HepG2 (cell line): ENCODE data around the gene CYP2U1. TPM values are rescaled to one million over a fixed set of nuclear protein-coding genes. Genes with fewer than 3 reads are reported as not detected.

Experiments
- ATAC-seq: fragments of 200-7000 bp; cut with Tn5 transposase; 3 replicates; pipeline ENCODE4 v1.9.1; 2020; ENCODE audit warnings: mild to moderate bottlenecking, moderate library complexity
- BruUV-seq: library from RNA; stranded (reverse); fragments of 400-500 nt; replicated peaks from 2 replicates; lab custom pipeline; 2021; lab: Mats Ljungman, UMichigan
- CTCF ChIA-PET: fragments of 300-600 bp; formaldehyde crosslinking; extraction: SDS; loops from one replicate; lab custom pipeline; 2021; ENCODE audit warnings: low total read pairs, inconsistent platforms, low intra/inter-chr PET ratio; lab: Yijun Ruan, JAX
- POLR2A ChIA-PET: fragments of 350-600 bp; sonication (Branson Sonifier 250); formaldehyde crosslinking; loops from one replicate; lab custom pipeline; 2020; ENCODE audit warnings: antibody characterized with exemption, inconsistent platforms; lab: Yijun Ruan, JAX
- DNase-seq: peaks from one replicate; pipeline ENCODE4 v3.0.0-alpha.2; 2015; ENCODE audit warnings: low spot score
- FAIRE-seq: peaks from 3 replicates; lab custom pipeline; 2011; peaks lifted over from hg19 to GRCh38; lab: Jason Lieb, UNC
- H2AFZ ChIP-seq: one replicate; pipeline ENCODE4 v1.6.1; 2011; ENCODE audit warnings: low read length, inconsistent platforms
- H3K27ac ChIP-seq: fragments of 300-600 bp; 3 replicates; pipeline ENCODE4 v1.8.0; 2011; ENCODE audit warnings: mixed run types, mild to moderate bottlenecking, mixed read lengths, low read length, inconsistent platforms; ENCODE audit not compliant: insufficient read depth; ENCODE audit errors: extremely low read length
- H3K27me3 ChIP-seq, 2 experiments: fragments of 200-600 bp in 1 of 2; 2 replicates in 1 of 2; 3 replicates in 1 of 2; pipeline versions ENCODE4 v1.6.0 to v1.8.0; 2011; ENCODE audit warnings: low read length in 2 of 2, mild to moderate bottlenecking in 2 of 2, moderate library complexity in 2 of 2, inconsistent platforms in 1 of 2; ENCODE audit not compliant: insufficient read depth in 2 of 2, control insufficient read depth in 1 of 2
- H3K36me3 ChIP-seq, 2 experiments: fragments of 200-600 bp in 1 of 2; replicated peaks in 1 of 2; 2 replicates in 1 of 2; 3 replicates in 1 of 2; pipeline versions ENCODE4 v1.5.1 to v1.8.0; 2011; ENCODE audit warnings: low read length in 2 of 2, inconsistent platforms in 1 of 2; ENCODE audit not compliant: insufficient read depth in 2 of 2, control insufficient read depth in 1 of 2
- H3K4me1 ChIP-seq: 2 replicates; pipeline ENCODE4 v1.5.1; 2012; ENCODE audit warnings: low read length, inconsistent platforms; ENCODE audit not compliant: insufficient read depth
- H3K4me2 ChIP-seq: 2 replicates; pipeline ENCODE4 v1.6.0; 2011; ENCODE audit warnings: low read depth, low read length, inconsistent platforms
- H3K4me3 ChIP-seq, 3 experiments: fragments of 200-600 bp in 1 of 3; sonication (generic), shearing (Covaris generic) in 1 of 3; replicated peaks in 1 of 3; 2 replicates each; pipeline ENCODE4 v1.5.1; 2011 to 2016; ENCODE audit warnings: low read length in 3 of 3, inconsistent platforms in 2 of 3, low read depth in 2 of 3, mild to moderate bottlenecking in 2 of 3, control low read depth in 1 of 3, mixed read lengths in 1 of 3; ENCODE audit not compliant: insufficient read depth in 1 of 3
- H3K79me2 ChIP-seq: one replicate; pipeline ENCODE4 v1.6.1; 2011; ENCODE audit warnings: low read length, inconsistent platforms; ENCODE audit not compliant: insufficient read depth
- H3K9ac ChIP-seq: 2 replicates; pipeline ENCODE4 v1.6.0; 2011; ENCODE audit warnings: mild to moderate bottlenecking, low read depth, low read length, inconsistent platforms; ENCODE audit not compliant: insufficient read depth
- H3K9me3 ChIP-seq: 2 replicates; pipeline ENCODE4 v1.5.1; 2012; ENCODE audit warnings: mild to moderate bottlenecking, low read length
- H4K20me1 ChIP-seq: 2 replicates; pipeline ENCODE4 v1.6.0; 2011; ENCODE audit warnings: inconsistent platforms, mild to moderate bottlenecking, low read length, moderate library complexity; ENCODE audit not compliant: insufficient read depth
- ARNTL ChIP-seq: sonication (generic); formaldehyde crosslinking; IDR thresholded peaks from 2 replicates; pipeline ENCODE4 v1.4.0; 2020; ENCODE audit warnings: mild to moderate bottlenecking, missing genetic modification reagents
- RELA ChIP-seq: sonication (generic); formaldehyde crosslinking; IDR thresholded peaks from 2 replicates; pipeline ENCODE4 v1.4.0; 2020; ENCODE audit warnings: missing genetic modification reagents
- SP1 ChIP-seq, 2 experiments: fragments of 450-650 bp in 1 of 2; sonication (generic) in 1 of 2; formaldehyde crosslinking in 1 of 2; IDR thresholded peaks; 2 replicates each; pipeline versions ENCODE4 v1.4.0 to v1.6.1; 2016 to 2020; ENCODE audit warnings: missing genetic modification reagents in 1 of 2
- SSRP1 ChIP-seq: IDR thresholded peaks from 2 replicates; pipeline ENCODE4 v1.6.1; 2016; ENCODE audit warnings: control low read depth
- ZNF10 ChIP-seq: sonication (generic); formaldehyde crosslinking; IDR thresholded peaks from 2 replicates; pipeline ENCODE4 v1.4.0; 2020; ENCODE audit warnings: mild to moderate bottlenecking, low read depth, missing genetic modification reagents, borderline replicate concordance
- ZNF205 ChIP-seq: IDR thresholded peaks from 2 replicates; pipeline ENCODE4 v1.6.1; 2018; ENCODE audit warnings: missing biosample characterization, missing genetic modification reagents
- ZNF530 ChIP-seq: sonication (generic); formaldehyde crosslinking; IDR thresholded peaks from 2 replicates; pipeline ENCODE4 v1.5.0; 2020; ENCODE audit warnings: low read depth, mild to moderate bottlenecking, missing genetic modification reagents
- ZNF556 ChIP-seq: sonication (generic); formaldehyde crosslinking; IDR thresholded peaks from 2 replicates; pipeline ENCODE4 v1.4.0; 2020; ENCODE audit warnings: mild to moderate bottlenecking, missing genetic modification reagents, borderline replicate concordance
- ZNF616 ChIP-seq: sonication (generic); formaldehyde crosslinking; IDR thresholded peaks from 2 replicates; pipeline ENCODE4 v1.5.0; 2020; ENCODE audit warnings: low read depth, mild to moderate bottlenecking, missing genetic modification reagents
- ZNF672 ChIP-seq: sonication (generic); formaldehyde crosslinking; IDR thresholded peaks from 2 replicates; pipeline ENCODE4 v1.8.1; 2022; ENCODE audit warnings: missing genetic modification reagents
- ZNF746 ChIP-seq: sonication (generic); formaldehyde crosslinking; IDR thresholded peaks from 2 replicates; pipeline ENCODE4 v1.8.0; 2022; ENCODE audit warnings: mild to moderate bottlenecking, missing genetic modification reagents
- ZSCAN21 ChIP-seq: sonication (generic); formaldehyde crosslinking; IDR thresholded peaks from 2 replicates; pipeline ENCODE4 v1.8.0; 2022; ENCODE audit warnings: mild to moderate bottlenecking, missing genetic modification reagents, moderate library complexity, borderline replicate concordance
- in situ Hi-C: cut with HindIII; loops from 2 replicates; pipeline ENCODE4 v1.10.0; 2017; ENCODE audit warnings: low pct_unique_long_range_greater_than_20kb; ENCODE audit not compliant: extremely low pct_ligation_motif_present
- intact Hi-C: fragments of 100-400 bp; cut with micrococcal nuclease; formaldehyde crosslinking; loops from one replicate; pipeline ENCODE4 v1.10.0; 2022; ENCODE audit not compliant: unreplicated experiment
- polyA plus RNA-seq, 8 experiments: library from polyadenylated mRNA; depleted of rRNA in 3 of 8; stranded (reverse) in 7 of 8; unstranded in 1 of 8; fragments of >200 nt; fragmentation: Illumina TruSeq in 4 of 8; extraction: Trizol in 4 of 8; gene quantifications; 2 replicates each; pipeline versions ENCODE4 v1.2.1 to v1.2.3, GENCODE V29; 2011 to 2016; ENCODE audit warnings: low read depth in 4 of 8, missing spikeins in 1 of 8, mixed read lengths in 1 of 8; ENCODE audit not compliant: insufficient read depth in 1 of 8
- total RNA-seq, 5 experiments: library from RNA; depleted of rRNA; stranded (reverse); fragments of >200 nt; fragmentation: Illumina TruSeq; extraction: Trizol; gene quantifications; 2 replicates each; pipeline ENCODE4 v1.2.3, GENCODE V29; 2016; ENCODE audit warnings: low read depth in 1 of 5
- TF ChIP-seq, protein P1 (sequence below): sonication (generic); formaldehyde crosslinking; IDR thresholded peaks from 2 replicates; pipeline ENCODE4 v1.4.0; 2020; ENCODE audit warnings: mild to moderate bottlenecking, missing genetic modification reagents, borderline replicate concordance
- TF ChIP-seq, protein P2 (sequence below): sonication (generic); formaldehyde crosslinking; conservative IDR thresholded peaks from 2 replicates; pipeline ENCODE4 v1.4.0; 2020; ENCODE audit warnings: missing genetic modification reagents
- TF ChIP-seq, protein P3 (sequence below): sonication (generic); formaldehyde crosslinking; IDR thresholded peaks from 2 replicates; pipeline ENCODE4 v1.4.0; 2020; ENCODE audit warnings: missing genetic modification reagents, borderline replicate concordance
- TF ChIP-seq, protein P4 (sequence below): sonication (generic); formaldehyde crosslinking; IDR thresholded peaks from 2 replicates; pipeline ENCODE4 v1.4.0; 2020; ENCODE audit warnings: mild to moderate bottlenecking, missing genetic modification reagents, borderline replicate concordance

CYP2U1 gene
- total and polyA plus RNA-seq, 2 of the 13 experiments (the other 11 are each of a cell fraction or from before 2014, with no cell fraction given): 1.4 to 3.4 TPM

DNA sequence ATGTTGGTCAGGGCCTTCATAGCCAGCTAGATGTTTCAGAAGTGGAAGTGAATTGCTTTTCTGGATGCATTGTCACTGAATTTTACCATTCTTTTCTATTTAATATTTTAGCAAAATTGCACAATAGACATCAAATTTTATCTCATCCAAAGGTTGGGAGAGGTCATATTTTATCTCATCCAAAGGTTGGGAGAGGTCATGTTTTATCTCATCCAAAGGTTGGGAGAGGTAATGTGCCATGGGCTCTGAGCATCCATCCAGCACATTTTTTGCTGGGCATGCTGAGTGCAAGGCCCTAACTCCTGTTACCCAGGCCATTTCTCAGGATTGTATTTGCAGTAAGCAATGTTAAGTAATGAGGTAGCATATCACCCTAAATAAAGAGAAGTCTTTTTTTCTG is 14.7 kb upstream of the CYP2U1 start:
- no TSS peak for BruUV-seq
- no peak overlapping the region for H3K27ac ChIP-seq
- intact Hi-C loops: no loop called here
- H4K20me1 ChIP-seq: no peaks in the 10 kb centered on the region
- H3K4me2 ChIP-seq: no peak overlapping the region
- ChIA-PET CTCF (no interaction called here), POLR2A (no interaction called here)
- H3K4me1 ChIP-seq: no peaks in the 10 kb centered on the region
- H3K9me3 ChIP-seq: peaks cover 10% of the 10 kb centered on the region; the same call in 1 of the 2 replicates
- in situ Hi-C loops: no loop called here
- no peak overlapping the region for H3K4me3 ChIP-seq
- no peak for FAIRE-seq
- H3K9ac ChIP-seq: no peak overlapping the region
- no peak for DNase-seq
- no peaks in the 10 kb centered on the region for H3K27me3 ChIP-seq
- TF ChIP-seq SSRP1 (CRISPR knock-in tag) (no peak), SP1 (IDR thresholded peaks at IDR 0.05) (no peak), SP1 (CRISPR knock-in tag; IDR thresholded peaks at IDR 0.05) (no peak), ZNF746 (CRISPR knock-in tag) (no peak), ZNF616 (no peak), ZNF205 (CRISPR knock-in tag) (no peak), ZNF672 (CRISPR knock-in tag) (no peak), ZNF556 (no peak), ZNF10 (CRISPR knock-in tag) (no peak), RELA (CRISPR knock-in tag) (no peak), ZSCAN21 (CRISPR knock-in tag) (no peak), ZNF530 (no peak), ARNTL (CRISPR knock-in tag) (no peak)
- TF ChIP-seq, protein P1, sequence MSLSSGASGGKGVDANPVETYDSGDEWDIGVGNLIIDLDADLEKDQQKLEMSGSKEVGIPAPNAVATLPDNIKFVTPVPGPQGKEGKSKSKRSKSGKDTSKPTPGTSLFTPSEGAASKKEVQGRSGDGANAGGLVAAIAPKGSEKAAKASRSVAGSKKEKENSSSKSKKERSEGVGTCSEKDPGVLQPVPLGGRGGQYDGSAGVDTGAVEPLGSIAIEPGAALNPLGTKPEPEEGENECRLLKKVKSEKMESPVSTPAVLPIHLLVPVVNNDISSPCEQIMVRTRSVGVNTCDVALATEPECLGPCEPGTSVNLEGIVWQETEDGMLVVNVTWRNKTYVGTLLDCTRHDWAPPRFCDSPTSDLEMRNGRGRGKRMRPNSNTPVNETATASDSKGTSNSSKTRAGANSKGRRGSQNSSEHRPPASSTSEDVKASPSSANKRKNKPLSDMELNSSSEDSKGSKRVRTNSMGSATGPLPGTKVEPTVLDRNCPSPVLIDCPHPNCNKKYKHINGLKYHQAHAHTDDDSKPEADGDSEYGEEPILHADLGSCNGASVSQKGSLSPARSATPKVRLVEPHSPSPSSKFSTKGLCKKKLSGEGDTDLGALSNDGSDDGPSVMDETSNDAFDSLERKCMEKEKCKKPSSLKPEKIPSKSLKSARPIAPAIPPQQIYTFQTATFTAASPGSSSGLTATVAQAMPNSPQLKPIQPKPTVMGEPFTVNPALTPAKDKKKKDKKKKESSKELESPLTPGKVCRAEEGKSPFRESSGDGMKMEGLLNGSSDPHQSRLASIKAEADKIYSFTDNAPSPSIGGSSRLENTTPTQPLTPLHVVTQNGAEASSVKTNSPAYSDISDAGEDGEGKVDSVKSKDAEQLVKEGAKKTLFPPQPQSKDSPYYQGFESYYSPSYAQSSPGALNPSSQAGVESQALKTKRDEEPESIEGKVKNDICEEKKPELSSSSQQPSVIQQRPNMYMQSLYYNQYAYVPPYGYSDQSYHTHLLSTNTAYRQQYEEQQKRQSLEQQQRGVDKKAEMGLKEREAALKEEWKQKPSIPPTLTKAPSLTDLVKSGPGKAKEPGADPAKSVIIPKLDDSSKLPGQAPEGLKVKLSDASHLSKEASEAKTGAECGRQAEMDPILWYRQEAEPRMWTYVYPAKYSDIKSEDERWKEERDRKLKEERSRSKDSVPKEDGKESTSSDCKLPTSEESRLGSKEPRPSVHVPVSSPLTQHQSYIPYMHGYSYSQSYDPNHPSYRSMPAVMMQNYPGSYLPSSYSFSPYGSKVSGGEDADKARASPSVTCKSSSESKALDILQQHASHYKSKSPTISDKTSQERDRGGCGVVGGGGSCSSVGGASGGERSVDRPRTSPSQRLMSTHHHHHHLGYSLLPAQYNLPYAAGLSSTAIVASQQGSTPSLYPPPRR (CRISPR knock-in tag): no peak
- TF ChIP-seq, protein P2, sequence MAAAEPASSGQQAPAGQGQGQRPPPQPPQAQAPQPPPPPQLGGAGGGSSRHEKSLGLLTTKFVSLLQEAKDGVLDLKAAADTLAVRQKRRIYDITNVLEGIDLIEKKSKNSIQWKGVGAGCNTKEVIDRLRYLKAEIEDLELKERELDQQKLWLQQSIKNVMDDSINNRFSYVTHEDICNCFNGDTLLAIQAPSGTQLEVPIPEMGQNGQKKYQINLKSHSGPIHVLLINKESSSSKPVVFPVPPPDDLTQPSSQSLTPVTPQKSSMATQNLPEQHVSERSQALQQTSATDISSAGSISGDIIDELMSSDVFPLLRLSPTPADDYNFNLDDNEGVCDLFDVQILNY (CRISPR knock-in tag): no peak
- TF ChIP-seq, protein P3, sequence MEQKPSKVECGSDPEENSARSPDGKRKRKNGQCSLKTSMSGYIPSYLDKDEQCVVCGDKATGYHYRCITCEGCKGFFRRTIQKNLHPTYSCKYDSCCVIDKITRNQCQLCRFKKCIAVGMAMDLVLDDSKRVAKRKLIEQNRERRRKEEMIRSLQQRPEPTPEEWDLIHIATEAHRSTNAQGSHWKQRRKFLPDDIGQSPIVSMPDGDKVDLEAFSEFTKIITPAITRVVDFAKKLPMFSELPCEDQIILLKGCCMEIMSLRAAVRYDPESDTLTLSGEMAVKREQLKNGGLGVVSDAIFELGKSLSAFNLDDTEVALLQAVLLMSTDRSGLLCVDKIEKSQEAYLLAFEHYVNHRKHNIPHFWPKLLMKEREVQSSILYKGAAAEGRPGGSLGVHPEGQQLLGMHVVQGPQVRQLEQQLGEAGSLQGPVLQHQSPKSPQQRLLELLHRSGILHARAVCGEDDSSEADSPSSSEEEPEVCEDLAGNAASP: no peak
- TF ChIP-seq, protein P4, sequence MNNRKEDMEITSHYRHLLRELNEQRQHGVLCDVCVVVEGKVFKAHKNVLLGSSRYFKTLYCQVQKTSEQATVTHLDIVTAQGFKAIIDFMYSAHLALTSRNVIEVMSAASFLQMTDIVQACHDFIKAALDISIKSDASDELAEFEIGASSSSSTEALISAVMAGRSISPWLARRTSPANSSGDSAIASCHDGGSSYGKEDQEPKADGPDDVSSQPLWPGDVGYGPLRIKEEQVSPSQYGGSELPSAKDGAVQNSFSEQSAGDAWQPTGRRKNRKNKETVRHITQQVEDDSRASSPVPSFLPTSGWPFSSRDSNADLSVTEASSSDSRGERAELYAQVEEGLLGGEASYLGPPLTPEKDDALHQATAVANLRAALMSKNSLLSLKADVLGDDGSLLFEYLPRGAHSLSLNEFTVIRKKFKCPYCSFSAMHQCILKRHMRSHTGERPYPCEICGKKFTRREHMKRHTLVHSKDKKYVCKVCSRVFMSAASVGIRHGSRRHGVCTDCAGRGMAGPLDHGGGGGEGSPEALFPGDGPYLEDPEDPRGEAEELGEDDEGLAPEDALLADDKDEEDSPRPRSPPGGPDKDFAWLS: no peak
- H3K79me2 ChIP-seq: no peaks in the 10 kb centered on the region
- no peak for ATAC-seq
- no peak overlapping the region for H2AFZ ChIP-seq
- no peaks in the 10 kb centered on the region for H3K36me3 ChIP-seq
